Astrocyte (in vitro differentiated cells and primary cell): ENCODE data around the gene GADD45GIP1.

Source experiments
- EZH2 ChIP-seq: IDR thresholded peaks from 2 replicates; pipeline ENCODE4 v1.6.1; 2012; ENCODE audit warnings: mild to moderate bottlenecking, low read length, inconsistent platforms; ENCODE audit not compliant: insufficient read depth
- TF ChIP-seq, protein P1 (sequence below): IDR thresholded peaks from 2 replicates; pipeline ENCODE4 v1.5.1; 2011; ENCODE audit warnings: low read depth, mild to moderate bottlenecking, inconsistent platforms, low read length, moderate library complexity; ENCODE audit not compliant: insufficient read depth

DNA sequence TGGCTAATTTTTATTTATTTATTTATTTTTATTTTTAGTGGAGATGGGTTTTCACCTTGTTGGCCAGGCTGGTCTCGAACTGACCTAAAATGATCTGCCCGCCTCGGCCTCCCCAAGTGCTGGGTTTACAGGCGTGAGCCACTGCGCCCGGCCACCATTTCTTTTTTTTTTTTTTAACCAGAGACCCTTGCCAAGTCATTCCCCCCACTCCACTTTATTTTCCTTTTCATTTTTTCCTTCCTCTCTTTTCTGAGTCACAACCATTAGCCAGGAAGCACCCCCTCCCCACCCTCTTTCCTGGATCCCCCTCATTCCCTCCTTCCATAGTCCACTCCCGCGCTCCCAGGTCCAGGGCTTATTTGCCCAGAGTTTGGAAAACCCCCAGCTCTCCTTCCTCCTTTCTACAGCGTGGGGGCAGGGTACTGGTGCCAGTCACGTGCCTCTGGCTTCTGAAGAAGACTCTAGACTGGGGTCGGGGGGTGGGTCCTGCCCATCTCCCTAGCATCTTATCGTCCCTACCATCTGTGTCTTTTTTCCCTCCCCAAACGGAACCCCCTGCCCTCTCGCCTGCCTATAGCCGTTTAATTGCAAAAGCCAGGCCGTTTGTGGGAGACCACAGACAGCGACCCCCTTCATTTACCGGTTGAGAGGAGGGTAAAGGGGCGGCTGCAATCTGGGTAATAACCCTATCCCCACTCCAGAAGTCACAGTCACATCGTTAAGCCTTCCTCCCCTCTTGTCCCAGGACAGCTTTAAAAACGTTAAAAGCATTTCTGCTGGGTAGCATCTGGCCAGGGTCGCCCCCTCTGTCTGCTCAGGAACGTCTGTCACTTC, 19.7 kb downstream of the GADD45GIP1 start:
- TF ChIP-seq, protein P1, sequence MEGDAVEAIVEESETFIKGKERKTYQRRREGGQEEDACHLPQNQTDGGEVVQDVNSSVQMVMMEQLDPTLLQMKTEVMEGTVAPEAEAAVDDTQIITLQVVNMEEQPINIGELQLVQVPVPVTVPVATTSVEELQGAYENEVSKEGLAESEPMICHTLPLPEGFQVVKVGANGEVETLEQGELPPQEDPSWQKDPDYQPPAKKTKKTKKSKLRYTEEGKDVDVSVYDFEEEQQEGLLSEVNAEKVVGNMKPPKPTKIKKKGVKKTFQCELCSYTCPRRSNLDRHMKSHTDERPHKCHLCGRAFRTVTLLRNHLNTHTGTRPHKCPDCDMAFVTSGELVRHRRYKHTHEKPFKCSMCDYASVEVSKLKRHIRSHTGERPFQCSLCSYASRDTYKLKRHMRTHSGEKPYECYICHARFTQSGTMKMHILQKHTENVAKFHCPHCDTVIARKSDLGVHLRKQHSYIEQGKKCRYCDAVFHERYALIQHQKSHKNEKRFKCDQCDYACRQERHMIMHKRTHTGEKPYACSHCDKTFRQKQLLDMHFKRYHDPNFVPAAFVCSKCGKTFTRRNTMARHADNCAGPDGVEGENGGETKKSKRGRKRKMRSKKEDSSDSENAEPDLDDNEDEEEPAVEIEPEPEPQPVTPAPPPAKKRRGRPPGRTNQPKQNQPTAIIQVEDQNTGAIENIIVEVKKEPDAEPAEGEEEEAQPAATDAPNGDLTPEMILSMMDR: no peak
- no peak for TF ChIP-seq EZH2
